Natural killer cell treated with Interleukin-12 subunit alpha and Interleukin-12 subunit beta and Interleukin-15 and Interleukin-18, amount 100 ng/mL, for 72 hours (primary cell): ENCODE results near the gene ARL8B. TPM values are rescaled to one million over a fixed set of nuclear protein-coding genes. Genes with fewer than 3 reads are reported as not detected.
"Not testable (repeated sequence)": the region's sequence is repeated elsewhere in the genome, so short reads cannot be mapped to it uniquely, and the experiment has no call there.

ENCODE experiments used
- ATAC-seq, 2 donors: fragments of 150-1000 bp; cut with Tn5 transposase in 1 of 2; sonication (Bioruptor Pico), chemical (Tn5 transposase) in 1 of 2; 2 replicates each; pipeline ENCODE4 v1.10.0; 2021
- DNase-seq: peaks from one replicate; pipeline ENCODE4 v3.0.0; 2022; ENCODE audit warnings: low spot score
- H3K27ac Mint-ChIP-seq, 2 donors: 1 replicate in 1 of 2; 2 replicates in 1 of 2; pipeline ENCODE4 v1.8.0; 2022; ENCODE audit warnings: mixed read lengths in 2 of 2, mild to moderate bottlenecking in 1 of 2, moderate library complexity in 1 of 2
- H3K27me3 Mint-ChIP-seq, 2 donors: 1 replicate in 1 of 2; 2 replicates in 1 of 2; pipeline ENCODE4 v1.8.0; 2022; ENCODE audit warnings: mixed read lengths in 2 of 2
- H3K36me3 Mint-ChIP-seq: one replicate; pipeline ENCODE4 v1.8.0; 2022; ENCODE audit warnings: mixed read lengths
- H3K4me1 Mint-ChIP-seq, 2 donors: 1 replicate in 1 of 2; 2 replicates in 1 of 2; pipeline ENCODE4 v1.8.0; 2022; ENCODE audit warnings: low read depth in 2 of 2, mixed read lengths in 2 of 2, mild to moderate bottlenecking in 1 of 2
- H3K4me3 Mint-ChIP-seq: one replicate; pipeline ENCODE4 v1.8.0; 2022; ENCODE audit warnings: mixed read lengths
- H3K9me3 Mint-ChIP-seq: 2 replicates; pipeline ENCODE4 v1.8.0; 2022; ENCODE audit warnings: mixed read lengths
- total RNA-seq, 2 donors: library from RNA; stranded (reverse); gene quantifications; one replicate each; pipeline ENCODE4 v1.2.3, GENCODE V29; 2022

Gene ARL8B
- total RNA-seq, 2 donors from 2014 or later, result 77.4 to 80.4 TPM

GRCh38 chr3:5143464-5143863 is 21.4 kb downstream of the ARL8B start:
- peaks cover 8% of the 10 kb centered on the region for H3K9me3 Mint-ChIP-seq
- H3K27ac Mint-ChIP-seq, result peak overlapping the region in 1 of 2 donors; percentile 45
- ATAC-seq (no peak), DNase-seq (no peak)
- no peaks in the 10 kb centered on the region for H3K27me3 Mint-ChIP-seq
- H3K4me3 Mint-ChIP-seq, result no peak overlapping the region
- H3K4me1 Mint-ChIP-seq, result peaks cover 61 to 76% of the 10 kb centered on the region in 2 donors
- peaks cover 15% of the 10 kb centered on the region for H3K36me3 Mint-ChIP-seq

- no peaks in the 10 kb centered on the region for H3K27me3 Mint-ChIP-seq
- no peak overlapping the region for H3K4me3 Mint-ChIP-seq
- DNase-seq (no peak), ATAC-seq (no peak)
- H3K36me3 Mint-ChIP-seq, result peaks cover 15% of the 10 kb centered on the region
- H3K9me3 Mint-ChIP-seq, result peaks cover 8% of the 10 kb centered on the region
- H3K27ac Mint-ChIP-seq, result peak overlapping the region in 1 of 2 donors; percentile 45
- peaks cover 66 to 78% of the 10 kb centered on the region in 2 donors for H3K4me1 Mint-ChIP-seq
Observed at GRCh38 chr3:5144316-5144994, 22.4 kb downstream of the ARL8B start.

GRCh38 chr3:5145120-5145519 is 23.0 kb downstream of the ARL8B start:
- DNase-seq, result no peak
- Mint-ChIP-seq H3K27me3 (no peaks in the 10 kb centered on the region), H3K36me3 (peaks cover 14% of the 10 kb centered on the region), H3K4me1 (peaks cover 66 to 77% of the 10 kb centered on the region in 2 donors), H3K27ac (no peak overlapping the region), H3K9me3 (peaks cover 8% of the 10 kb centered on the region), H3K4me3 (no peak overlapping the region)
- no peak for ATAC-seq

GRCh38 chr3:5147152-5147551 is 25.1 kb downstream of the ARL8B start:
- H3K27me3 Mint-ChIP-seq, result not testable (repeated sequence)
- peaks cover 53 to 68% of the 10 kb centered on the region in 2 donors for H3K4me1 Mint-ChIP-seq

GRCh38 chr3:5149306-5149880 is 27.3 kb downstream of the ARL8B start:
- no peaks in the 10 kb centered on the region for H3K27me3 Mint-ChIP-seq
- no peak overlapping the region for H3K4me3 Mint-ChIP-seq
- H3K9me3 Mint-ChIP-seq, result peaks cover 8% of the 10 kb centered on the region
- DNase-seq (no peak), ATAC-seq (no peak)
- no peak overlapping the region for H3K27ac Mint-ChIP-seq
- peaks cover 9% of the 10 kb centered on the region for H3K36me3 Mint-ChIP-seq
- H3K4me1 Mint-ChIP-seq, result peaks cover 57 to 66% of the 10 kb centered on the region in 2 donors

More at GRCh38 chr3:5147152-5147551, 25.1 kb downstream of the ARL8B start:
- not testable (repeated sequence) for ATAC-seq, H3K4me3 Mint-ChIP-seq, DNase-seq, H3K9me3 Mint-ChIP-seq, H3K27ac Mint-ChIP-seq, H3K36me3 Mint-ChIP-seq

GRCh38 chr3:5151586-5151985 is 29.5 kb downstream of the ARL8B start:
- Mint-ChIP-seq H3K4me3 (no peak overlapping the region), H3K36me3 (peaks cover 8% of the 10 kb centered on the region), H3K27ac (no peak overlapping the region), H3K4me1 (peaks cover 65 to 68% of the 10 kb centered on the region in 2 donors), H3K27me3 (no peaks in the 10 kb centered on the region), H3K9me3 (peaks cover 7% of the 10 kb centered on the region)
- ATAC-seq, result no peak
- no peak for DNase-seq

- no peak overlapping the region for H3K4me3 Mint-ChIP-seq
Observed at GRCh38 chr3:5153074-5153473, 31.0 kb downstream of the ARL8B start.

GRCh38 chr3:5155241-5155640 is 33.1 kb downstream of the ARL8B start:
- DNase-seq, result no peak
- Mint-ChIP-seq H3K27ac (peak overlapping the region in 1 of 2 donors; percentile 62), H3K9me3 (no peaks in the 10 kb centered on the region), H3K36me3 (no peaks in the 10 kb centered on the region), H3K4me1 (peaks cover 55 to 58% of the 10 kb centered on the region in 2 donors), H3K27me3 (no peaks in the 10 kb centered on the region), H3K4me3 (no peak overlapping the region)
- ATAC-seq, result no peak

More at GRCh38 chr3:5153074-5153473, 31.0 kb downstream of the ARL8B start:
- ATAC-seq, result no peak
- H3K27ac Mint-ChIP-seq, result no peak overlapping the region
- no peaks in the 10 kb centered on the region for H3K27me3 Mint-ChIP-seq
- no peak for DNase-seq
- H3K36me3 Mint-ChIP-seq, result no peaks in the 10 kb centered on the region
- no peaks in the 10 kb centered on the region for H3K9me3 Mint-ChIP-seq
- H3K4me1 Mint-ChIP-seq, result peaks cover 66 to 71% of the 10 kb centered on the region in 2 donors

GRCh38 chr3:5160321-5160720 is 38.2 kb downstream of the ARL8B start:
- Mint-ChIP-seq H3K27me3 (no peaks in the 10 kb centered on the region), H3K36me3 (no peaks in the 10 kb centered on the region), H3K4me3 (no peak overlapping the region), H3K27ac (no peak overlapping the region), H3K4me1 (peaks cover 50 to 60% of the 10 kb centered on the region in 2 donors), H3K9me3 (no peaks in the 10 kb centered on the region)
- ATAC-seq (no peak), DNase-seq (no peak)

GRCh38 chr3:5160940-5161858 is 39.1 kb downstream of the ARL8B start:
- peak in 1 of 2 donors; percentile 36 for ATAC-seq
- Mint-ChIP-seq H3K36me3 (no peaks in the 10 kb centered on the region), H3K9me3 (no peaks in the 10 kb centered on the region), H3K4me3 (no peak overlapping the region), H3K4me1 (peaks cover 43 to 57% of the 10 kb centered on the region in 2 donors), H3K27me3 (no peaks in the 10 kb centered on the region), H3K27ac (peak overlapping the region; percentile 17 to 67)
- DNase-seq, result no peak

- H3K4me1 Mint-ChIP-seq, result peaks cover 43 to 56% of the 10 kb centered on the region in 2 donors
- H3K36me3 Mint-ChIP-seq, result no peaks in the 10 kb centered on the region
- H3K27ac Mint-ChIP-seq, result no peak overlapping the region
- DNase-seq (no peak), ATAC-seq (no peak)
- no peaks in the 10 kb centered on the region for H3K9me3 Mint-ChIP-seq
- H3K4me3 Mint-ChIP-seq, result no peak overlapping the region
- H3K27me3 Mint-ChIP-seq, result no peaks in the 10 kb centered on the region
Observed at GRCh38 chr3:5162102-5162501, 40.0 kb downstream of the ARL8B start.

GRCh38 chr3:5165698-5166097 is 43.6 kb downstream of the ARL8B start:
- Mint-ChIP-seq H3K9me3 (no peaks in the 10 kb centered on the region), H3K36me3 (no peaks in the 10 kb centered on the region), H3K27me3 (no peaks in the 10 kb centered on the region), H3K4me3 (no peak overlapping the region), H3K4me1 (peaks cover 39 to 50% of the 10 kb centered on the region in 2 donors), H3K27ac (no peak overlapping the region)
- DNase-seq (no peak), ATAC-seq (no peak)

GRCh38 chr3:5166846-5167245 is 44.8 kb downstream of the ARL8B start:
- no peaks in the 10 kb centered on the region for H3K9me3 Mint-ChIP-seq
- no peak for DNase-seq

More at GRCh38 chr3:5166846-5167245, 44.8 kb downstream of the ARL8B start:
- Mint-ChIP-seq H3K36me3 (no peaks in the 10 kb centered on the region), H3K27me3 (no peaks in the 10 kb centered on the region), H3K4me3 (no peak overlapping the region), H3K27ac (peak overlapping the region in 1 of 2 donors; percentile 54), H3K4me1 (peaks cover 30 to 38% of the 10 kb centered on the region in 2 donors)
- ATAC-seq, result no peak
